Measurements from ENCODE around the gene RPS6KA2. TPM values are rescaled to one million over a fixed set of nuclear protein-coding genes. Genes with fewer than 3 reads are reported as not detected.

Gene RPS6KA2
- total RNA-seq, 4 donors from 2014 or later: 52.1 to 84.8 (median 58.7) TPM

DNA sequence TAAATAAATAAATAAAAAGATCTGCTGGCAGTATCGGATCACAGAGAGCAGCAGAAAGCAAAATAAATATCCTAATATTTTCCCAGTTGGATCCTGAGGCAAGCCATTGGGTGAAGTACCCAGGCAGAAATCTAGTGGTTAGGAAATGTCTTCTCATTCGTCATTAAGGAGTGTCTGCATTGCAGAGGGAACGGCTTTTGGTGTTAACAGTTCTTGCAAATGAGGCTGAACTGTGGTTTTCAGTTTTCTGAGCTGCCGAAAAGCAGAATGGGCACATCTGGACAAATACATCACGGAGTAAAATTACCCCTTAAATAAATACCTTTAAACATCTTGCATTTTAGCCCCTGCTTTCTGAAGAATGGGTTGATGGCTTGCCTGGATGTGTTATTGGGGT, 162.1 kb downstream of the RPS6KA2 start:
- no peak for ATAC-seq (ENCODE audit: low FRiP score)
- no peak for DNase-seq (ENCODE audit: low spot score)
- TF ChIP-seq, protein P1, sequence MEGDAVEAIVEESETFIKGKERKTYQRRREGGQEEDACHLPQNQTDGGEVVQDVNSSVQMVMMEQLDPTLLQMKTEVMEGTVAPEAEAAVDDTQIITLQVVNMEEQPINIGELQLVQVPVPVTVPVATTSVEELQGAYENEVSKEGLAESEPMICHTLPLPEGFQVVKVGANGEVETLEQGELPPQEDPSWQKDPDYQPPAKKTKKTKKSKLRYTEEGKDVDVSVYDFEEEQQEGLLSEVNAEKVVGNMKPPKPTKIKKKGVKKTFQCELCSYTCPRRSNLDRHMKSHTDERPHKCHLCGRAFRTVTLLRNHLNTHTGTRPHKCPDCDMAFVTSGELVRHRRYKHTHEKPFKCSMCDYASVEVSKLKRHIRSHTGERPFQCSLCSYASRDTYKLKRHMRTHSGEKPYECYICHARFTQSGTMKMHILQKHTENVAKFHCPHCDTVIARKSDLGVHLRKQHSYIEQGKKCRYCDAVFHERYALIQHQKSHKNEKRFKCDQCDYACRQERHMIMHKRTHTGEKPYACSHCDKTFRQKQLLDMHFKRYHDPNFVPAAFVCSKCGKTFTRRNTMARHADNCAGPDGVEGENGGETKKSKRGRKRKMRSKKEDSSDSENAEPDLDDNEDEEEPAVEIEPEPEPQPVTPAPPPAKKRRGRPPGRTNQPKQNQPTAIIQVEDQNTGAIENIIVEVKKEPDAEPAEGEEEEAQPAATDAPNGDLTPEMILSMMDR (IDR thresholded peaks at IDR 0.05): no peak

DNA sequence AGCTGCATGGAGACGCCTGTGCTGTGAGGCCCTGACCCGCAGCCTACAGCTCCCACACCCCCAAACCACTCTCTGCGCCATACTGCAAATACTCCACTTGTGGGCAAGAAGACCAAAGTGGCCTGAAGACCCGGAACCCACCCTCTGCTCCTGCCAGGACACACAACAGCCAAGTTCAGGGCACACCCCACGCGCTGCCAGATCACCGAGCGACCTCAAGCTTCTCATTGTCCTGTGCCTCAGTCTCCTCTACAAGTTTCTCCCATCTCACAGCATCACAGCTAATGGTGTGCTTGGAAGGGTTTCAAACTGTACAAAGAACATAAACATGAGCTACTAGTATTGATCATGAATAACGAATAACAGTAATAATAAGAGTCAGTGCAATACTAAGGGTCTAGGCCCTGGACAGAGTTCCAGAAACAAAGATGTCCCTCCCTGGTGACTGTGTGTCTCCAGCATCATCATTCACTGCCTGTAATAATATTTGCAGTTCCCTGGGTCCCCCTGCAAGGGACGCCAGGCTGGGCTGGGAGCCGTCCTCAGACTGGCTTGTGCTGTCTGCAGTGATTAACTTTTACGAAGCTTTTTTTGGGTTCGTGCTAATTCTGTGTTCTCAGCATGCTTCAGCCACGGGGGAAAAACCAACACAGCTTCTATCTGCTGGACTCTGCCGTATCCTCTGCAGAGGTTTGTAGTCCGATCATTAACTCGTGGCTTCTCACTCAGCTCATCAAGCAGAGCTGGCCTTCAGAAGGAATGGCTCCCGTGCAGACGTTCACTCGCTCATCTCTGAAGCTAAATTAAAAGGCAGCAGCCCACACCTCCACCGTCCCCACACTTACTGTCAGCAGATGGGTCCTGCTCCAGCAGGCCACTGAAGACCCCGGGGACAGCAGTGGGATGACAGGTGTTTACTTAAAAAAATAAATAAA, 162.7 kb downstream of the RPS6KA2 start:
- DNase-seq (ENCODE audit: low spot score): no peak
- ATAC-seq (ENCODE audit: low FRiP score): no peak

DNA sequence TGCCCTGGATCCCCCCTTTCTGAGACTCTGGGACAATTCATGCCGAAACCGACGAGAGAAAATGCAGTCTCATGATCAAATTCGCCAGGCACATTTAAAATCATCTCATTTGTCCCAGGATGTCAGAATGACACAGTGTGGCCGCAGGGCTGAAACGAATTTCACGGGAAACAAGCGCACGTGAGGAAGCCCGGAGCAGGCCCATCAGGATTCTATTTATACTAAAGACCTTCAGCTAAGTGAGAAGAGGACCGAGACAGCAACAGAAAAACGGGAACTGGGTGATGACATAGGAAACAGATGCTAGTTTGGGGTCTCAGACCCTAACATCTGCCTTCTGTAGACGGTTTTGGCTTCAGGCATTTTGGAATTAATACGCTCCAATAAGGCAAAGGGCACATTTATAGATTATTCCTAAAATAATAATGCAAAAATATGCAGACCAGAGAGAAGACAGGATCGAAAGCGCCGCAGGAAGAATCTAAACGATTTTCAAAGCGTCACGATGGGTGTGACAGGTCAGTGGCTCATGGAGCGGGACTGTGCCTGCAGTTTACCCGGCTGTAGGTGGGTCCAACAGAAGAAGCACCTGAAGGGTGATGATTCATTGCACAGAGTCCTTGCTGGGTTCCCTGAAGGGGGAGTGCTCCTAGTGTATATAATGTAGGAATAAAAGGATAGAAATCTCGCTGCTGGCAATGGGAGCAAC, 163.5 kb downstream of the RPS6KA2 start:
- ATAC-seq (ENCODE audit: low FRiP score): no peak

More for the DNA sequence above, 162.7 kb downstream of the RPS6KA2 start:
- TF ChIP-seq, protein P1 (IDR thresholded peaks at IDR 0.05): no peak

DNA sequence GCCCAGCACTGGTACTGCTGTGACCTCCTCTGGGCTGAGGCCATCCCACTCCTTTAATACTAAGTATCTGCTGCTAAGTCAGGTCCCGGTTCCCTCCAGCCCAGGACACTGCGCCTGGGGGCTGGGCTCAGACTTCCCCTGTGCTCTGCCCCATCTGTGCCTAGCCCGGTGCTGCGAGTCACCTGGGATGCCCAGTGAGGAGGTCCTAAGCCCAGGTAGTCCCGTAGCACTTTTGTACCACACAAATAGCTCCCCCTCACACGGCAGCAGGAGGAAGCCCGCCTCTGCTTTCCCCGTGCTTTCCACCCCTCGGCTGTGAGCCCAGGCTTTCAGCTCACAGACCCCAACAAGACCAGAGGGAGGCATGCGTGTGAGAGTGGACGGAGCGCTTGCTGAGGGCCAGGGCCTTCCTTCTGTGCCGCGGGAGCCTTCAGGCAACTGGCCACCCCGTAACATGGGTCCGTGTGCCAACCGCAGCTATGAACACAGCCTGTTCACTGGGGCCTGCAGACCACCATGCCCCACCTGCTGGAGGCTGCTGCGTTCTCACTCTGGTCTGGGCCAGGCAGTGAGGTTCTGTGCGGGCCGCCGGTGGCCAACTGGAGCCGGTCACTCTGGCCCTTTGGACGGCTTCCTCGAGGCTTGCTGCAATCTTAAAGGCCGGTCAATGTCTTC, 164.5 kb downstream of the RPS6KA2 start:
- DNase-seq (ENCODE audit: low spot score): no peak
- no peak for ATAC-seq (ENCODE audit: low FRiP score)
- TF ChIP-seq, protein P1 (IDR thresholded peaks at IDR 0.05): no peak

More for the DNA sequence above, 163.5 kb downstream of the RPS6KA2 start:
- TF ChIP-seq, protein P1 (IDR thresholded peaks at IDR 0.05): no peak
- no peak for DNase-seq (ENCODE audit: low spot score)

DNA sequence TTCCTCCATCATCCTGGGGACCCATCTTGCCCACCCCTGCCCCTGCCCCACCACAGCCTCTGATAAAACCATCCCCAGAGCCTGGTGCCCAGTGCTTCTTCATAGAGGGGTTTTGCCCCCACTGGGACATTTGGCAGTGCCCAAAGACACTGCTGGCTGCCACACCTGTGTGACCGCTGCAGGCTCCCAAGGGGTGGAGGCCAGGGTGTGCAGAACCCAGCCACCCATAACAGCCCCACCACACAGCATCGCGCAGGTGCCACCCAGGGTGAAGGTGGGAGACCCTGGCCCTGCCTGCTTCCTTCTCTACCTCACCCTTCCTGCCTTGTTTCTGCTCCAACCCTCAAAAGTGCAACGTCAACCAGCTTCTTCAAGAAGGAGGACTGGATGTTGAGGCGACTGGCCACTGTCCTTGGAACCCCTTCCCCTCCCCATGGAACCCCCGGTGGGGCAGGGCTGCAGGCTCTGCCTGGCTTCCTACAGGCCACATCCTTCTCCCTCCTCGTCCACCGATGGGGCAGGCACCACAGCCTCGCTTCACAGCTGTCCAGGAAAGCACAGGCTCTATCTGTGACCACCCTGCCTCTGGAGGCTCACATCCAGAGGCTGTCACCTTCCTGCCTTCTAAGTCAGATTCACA, 165.1 kb downstream of the RPS6KA2 start:
- ATAC-seq (ENCODE audit: low FRiP score): no peak
- no peak for DNase-seq (ENCODE audit: low spot score)
- TF ChIP-seq, protein P1 (IDR thresholded peaks at IDR 0.05): no peak

Measured in omental fat pad (tissue), 4 donors.